Keratinocyte (primary cell): ENCODE data around the gene CCR7.

Source experiments
- CTCF ChIP-seq, 3 experiments: IDR thresholded peaks in 1 of 3; conservative IDR thresholded peaks in 1 of 3; optimal IDR thresholded peaks in 1 of 3; 2 replicates in 2 of 3; 3 replicates in 1 of 3; pipeline versions ENCODE3 to v1.5.1; 2011; ENCODE audit warnings: low read length in 3 of 3, mild to moderate bottlenecking in 3 of 3, moderate library complexity in 2 of 3, control low read depth in 1 of 3, inconsistent platforms in 1 of 3; ENCODE audit not compliant: insufficient read depth in 2 of 3; ENCODE audit errors: extremely low read depth in 1 of 3
- EZH2 ChIP-seq: IDR thresholded peaks from one replicate; pipeline ENCODE4 v1.6.1; 2012; ENCODE audit warnings: inconsistent platforms, mild to moderate bottlenecking, low read length, moderate library complexity

DNA sequence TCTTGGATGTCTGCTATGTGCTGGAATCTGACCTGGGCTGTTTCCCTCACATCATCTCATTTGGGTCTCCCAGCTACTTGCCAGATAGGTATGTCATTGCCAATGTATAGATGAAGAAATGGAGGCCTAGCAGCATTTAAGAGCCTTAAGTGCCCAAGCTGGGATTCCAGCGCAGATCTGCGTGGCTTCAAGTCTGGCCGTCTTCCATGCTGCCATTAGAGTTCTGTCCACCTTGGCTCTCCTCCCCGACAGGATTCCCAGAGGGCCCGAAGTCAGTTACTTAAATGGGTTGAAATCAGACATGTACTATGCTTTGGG is 33.0 kb upstream of the CCR7 start:
- TF ChIP-seq EZH2 (no peak), CTCF (optimal IDR thresholded peaks at IDR 0.05 in 1 of 3, IDR thresholded peaks at IDR 0.05 in 1 of 3, conservative IDR thresholded peaks at IDR 0.05 in 1 of 3; ENCODE audit: extremely low read depth in 1 of 3, insufficient read depth in 2 of 3, low read length in 3 of 3) (no peak)
